GM23338 (cell line): Measurements from ENCODE around the gene PEAR1.

Source experiments
- CREB1 ChIP-seq: fragments of 250-450 bp; sonication (Bioruptor Pico); IDR thresholded peaks from 2 replicates; pipeline ENCODE4 v1.5.0; 2020; ENCODE audit warnings: low read depth, mild to moderate bottlenecking, moderate library complexity
- CTCF ChIP-seq, 2 experiments: fragments of 200-600 bp in 1 of 2; sonication (generic) in 1 of 2; conservative IDR thresholded peaks; 2 replicates each; pipeline versions ENCODE4 v1.5.1 to v1.6.1; 2016 to 2017; ENCODE audit warnings: antibody characterized with exemption in 2 of 2, low read depth in 2 of 2, mild to moderate bottlenecking in 2 of 2, moderate library complexity in 1 of 2
- ETS1 ChIP-seq: IDR thresholded peaks from 2 replicates; pipeline ENCODE4 v1.6.1; 2016; ENCODE audit warnings: antibody characterized with exemption
- EZH2 ChIP-seq: fragments of 200-600 bp; sonication (generic); IDR thresholded peaks from one replicate; pipeline ENCODE4 v1.8.0; 2017; ENCODE audit warnings: antibody characterized with exemption, mild to moderate bottlenecking, low read depth; ENCODE audit not compliant: unreplicated experiment
- EZH2phosphoT487 ChIP-seq: fragments of 200-600 bp; sonication (generic); IDR thresholded peaks from one replicate; pipeline ENCODE4 v1.8.1; 2018; ENCODE audit warnings: antibody characterized with exemption; ENCODE audit not compliant: unreplicated experiment
- NANOG ChIP-seq: IDR thresholded peaks from 2 replicates; pipeline ENCODE4 v1.6.1; 2016; ENCODE audit warnings: antibody characterized with exemption, borderline replicate concordance
- POLR2AphosphoS5 ChIP-seq: IDR thresholded peaks from 2 replicates; pipeline ENCODE4 v1.6.1; 2016; ENCODE audit warnings: antibody characterized with exemption, low read depth

GRCh38 chr1:156874142-156874541 lies 19.4 kb upstream of the PEAR1 start:
- TF ChIP-seq CREB1 (CRISPR knock-in tag) (no peak), CTCF (conservative IDR thresholded peaks at IDR 0.05; ENCODE audit: low read depth in 2 of 2) (no peak), EZH2 (no peak), EZH2phosphoT487 (no peak), POLR2AphosphoS5 (no peak), NANOG (no peak), ETS1 (no peak)
